ENCODE results near the gene ZNF648.

DNA sequence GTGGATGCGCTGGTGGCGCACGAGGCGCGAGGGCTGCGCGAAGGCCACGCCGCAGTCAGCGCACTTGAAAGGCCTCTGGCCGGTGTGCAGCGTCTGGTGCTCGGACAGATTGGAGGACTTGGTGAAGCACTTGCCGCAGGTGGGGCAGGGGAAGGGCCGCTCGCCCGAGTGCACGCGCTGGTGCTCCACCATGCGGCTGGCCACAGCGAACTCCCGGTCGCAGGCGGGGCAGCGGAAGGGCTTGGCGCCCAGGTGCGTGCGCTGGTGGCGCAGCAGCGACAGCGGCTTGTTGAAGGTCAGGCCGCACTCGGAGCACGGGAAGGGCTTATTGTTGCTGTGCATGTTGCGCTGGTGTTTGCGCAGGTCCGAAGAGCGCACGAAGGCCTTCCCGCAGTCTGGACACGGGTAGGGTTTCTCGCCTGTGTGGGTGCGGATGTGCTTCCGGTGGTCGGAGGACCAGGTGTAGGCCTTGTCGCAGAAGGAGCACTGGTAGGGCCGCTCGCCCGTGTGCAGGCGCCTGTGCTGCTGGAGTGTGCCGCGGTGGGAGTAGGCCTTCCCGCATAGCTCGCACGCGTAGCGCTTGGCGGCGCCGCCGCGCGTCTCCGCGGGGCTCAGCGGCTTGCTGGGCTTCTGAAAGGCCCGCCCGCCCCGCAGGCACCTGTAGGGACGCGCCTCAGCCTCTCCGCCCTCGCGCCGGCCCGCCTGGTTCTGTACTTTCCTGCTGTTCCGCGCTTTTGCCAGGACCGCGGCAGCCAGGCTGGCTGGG lies 4.7 kb downstream of the ZNF648 start:
- no peak for TF ChIP-seq EZH2 (IDR thresholded peaks at IDR 0.05; ENCODE audit: low read length, missing control alignments)
- TF ChIP-seq, protein P1, sequence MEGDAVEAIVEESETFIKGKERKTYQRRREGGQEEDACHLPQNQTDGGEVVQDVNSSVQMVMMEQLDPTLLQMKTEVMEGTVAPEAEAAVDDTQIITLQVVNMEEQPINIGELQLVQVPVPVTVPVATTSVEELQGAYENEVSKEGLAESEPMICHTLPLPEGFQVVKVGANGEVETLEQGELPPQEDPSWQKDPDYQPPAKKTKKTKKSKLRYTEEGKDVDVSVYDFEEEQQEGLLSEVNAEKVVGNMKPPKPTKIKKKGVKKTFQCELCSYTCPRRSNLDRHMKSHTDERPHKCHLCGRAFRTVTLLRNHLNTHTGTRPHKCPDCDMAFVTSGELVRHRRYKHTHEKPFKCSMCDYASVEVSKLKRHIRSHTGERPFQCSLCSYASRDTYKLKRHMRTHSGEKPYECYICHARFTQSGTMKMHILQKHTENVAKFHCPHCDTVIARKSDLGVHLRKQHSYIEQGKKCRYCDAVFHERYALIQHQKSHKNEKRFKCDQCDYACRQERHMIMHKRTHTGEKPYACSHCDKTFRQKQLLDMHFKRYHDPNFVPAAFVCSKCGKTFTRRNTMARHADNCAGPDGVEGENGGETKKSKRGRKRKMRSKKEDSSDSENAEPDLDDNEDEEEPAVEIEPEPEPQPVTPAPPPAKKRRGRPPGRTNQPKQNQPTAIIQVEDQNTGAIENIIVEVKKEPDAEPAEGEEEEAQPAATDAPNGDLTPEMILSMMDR (conservative IDR thresholded peaks at IDR 0.05 in 1 of 2, IDR thresholded peaks at IDR 0.05 in 1 of 2; ENCODE audit: low read depth in 1 of 2, low read length in 2 of 2), result no peak

Data from fibroblast of lung (primary cell).